HepG2 (cell line): ENCODE data around the gene CAMK2N2. TPM values are rescaled to one million over a fixed set of nuclear protein-coding genes. Genes with fewer than 3 reads are reported as not detected.
A peak's percentile ranks its signal among the peaks of the same experiment; 100 is the strongest.

ENCODE experiments used
- AKNA ChIP-seq: sonication (generic); formaldehyde crosslinking; IDR thresholded peaks from 2 replicates; pipeline ENCODE4 v1.4.0; 2020; ENCODE audit warnings: missing genetic modification reagents, borderline replicate concordance
- FLYWCH1 ChIP-seq: sonication (generic); formaldehyde crosslinking; IDR thresholded peaks from 2 replicates; pipeline ENCODE4 v1.8.1; 2023; ENCODE audit warnings: mild to moderate bottlenecking, missing genetic modification reagents
- FOXJ3 ChIP-seq: sonication (generic); formaldehyde crosslinking; IDR thresholded peaks from 2 replicates; pipeline ENCODE4 v1.4.0; 2020; ENCODE audit warnings: missing genetic modification reagents, mild to moderate bottlenecking, borderline replicate concordance
- HNRNPLL ChIP-seq: fragments of 200-400 bp; formaldehyde crosslinking; IDR thresholded peaks from 2 replicates; pipeline ENCODE4 v1.6.1; 2017; ENCODE audit warnings: mild to moderate bottlenecking, low read depth, low read length; ENCODE audit not compliant: poor library complexity, severe bottlenecking
- IRF2 ChIP-seq: IDR thresholded peaks from 2 replicates; pipeline ENCODE4 v1.6.1; 2018; ENCODE audit warnings: missing genetic modification reagents, missing compliant biosample characterization
- RERE ChIP-seq: IDR thresholded peaks from 2 replicates; pipeline ENCODE4 v1.6.1; 2016; ENCODE audit warnings: low read depth, missing genetic modification reagents, missing compliant biosample characterization
- RFXAP ChIP-seq: sonication (generic); formaldehyde crosslinking; IDR thresholded peaks from 2 replicates; pipeline ENCODE4 v1.4.0; 2020; ENCODE audit warnings: missing genetic modification reagents, borderline replicate concordance
- TCF7L2 ChIP-seq: IDR thresholded peaks from 2 replicates; pipeline ENCODE4 v1.6.1; 2011; ENCODE audit warnings: mild to moderate bottlenecking, low read depth, low read length, moderate library complexity
- ZBTB10 ChIP-seq: sonication (generic); formaldehyde crosslinking; IDR thresholded peaks from 2 replicates; pipeline ENCODE4 v1.4.0; 2020; ENCODE audit warnings: missing genetic modification reagents, borderline replicate concordance
- ZFY ChIP-seq: sonication (generic); formaldehyde crosslinking; IDR thresholded peaks from 2 replicates; pipeline ENCODE4 v1.4.0; 2020; ENCODE audit warnings: missing genetic modification reagents
- ZNF232 ChIP-seq: sonication (generic); formaldehyde crosslinking; IDR thresholded peaks from 2 replicates; pipeline ENCODE4 v1.4.0; 2020; ENCODE audit warnings: missing genetic modification reagents, borderline replicate concordance
- ZNF264 ChIP-seq: sonication (generic); formaldehyde crosslinking; IDR thresholded peaks from 2 replicates; pipeline ENCODE4 v1.4.0; 2020; ENCODE audit warnings: missing genetic modification reagents
- ZNF350 ChIP-seq: sonication (generic); formaldehyde crosslinking; IDR thresholded peaks from 2 replicates; pipeline ENCODE4 v1.4.0; 2020; ENCODE audit warnings: mild to moderate bottlenecking, low read depth, missing genetic modification reagents, borderline replicate concordance
- ZNF501 ChIP-seq: sonication (generic); formaldehyde crosslinking; IDR thresholded peaks from 2 replicates; pipeline ENCODE4 v1.5.1; 2020; ENCODE audit warnings: mild to moderate bottlenecking, moderate library complexity, missing genetic modification reagents
- polyA plus RNA-seq, 8 experiments: library from polyadenylated mRNA; depleted of rRNA in 3 of 8; stranded (reverse) in 7 of 8; unstranded in 1 of 8; fragments of >200 nt; fragmentation: Illumina TruSeq in 4 of 8; extraction: Trizol in 4 of 8; gene quantifications; 2 replicates each; pipeline versions ENCODE4 v1.2.1 to v1.2.3, GENCODE V29; 2011 to 2016; ENCODE audit warnings: low read depth in 4 of 8, missing spikeins in 1 of 8, mixed read lengths in 1 of 8; ENCODE audit not compliant: insufficient read depth in 1 of 8
- total RNA-seq, 5 experiments: library from RNA; depleted of rRNA; stranded (reverse); fragments of >200 nt; fragmentation: Illumina TruSeq; extraction: Trizol; gene quantifications; 2 replicates each; pipeline ENCODE4 v1.2.3, GENCODE V29; 2016; ENCODE audit warnings: low read depth in 1 of 5

CAMK2N2 gene
- total and polyA plus RNA-seq, 2 of the 13 experiments (the other 11 are each of a cell fraction or from before 2014, with no cell fraction given): 0.12 to 0.27 TPM

GRCh38 chr3:184241447-184242296, 19.7 kb downstream of the CAMK2N2 start (continued):
- TF ChIP-seq ZNF501 (CRISPR knock-in tag) (peak; percentile 52; the same call in 1 of the 2 replicates), IRF2 (CRISPR knock-in tag) (peak; percentile 92), ZFY (peak; percentile 89), FOXJ3 (CRISPR knock-in tag) (peak; percentile 81; the same call in 1 of the 2 replicates), ZNF350 (CRISPR knock-in tag) (peak; percentile 95), ZBTB10 (CRISPR knock-in tag) (no peak; the same call in 1 of the 2 replicates), RFXAP (CRISPR knock-in tag) (peak; percentile 92; the same call in 1 of the 2 replicates), TCF7L2 (no peak), RERE (CRISPR knock-in tag) (peak; percentile 63), FLYWCH1 (CRISPR knock-in tag) (no peak), AKNA (no peak), ZNF264 (CRISPR knock-in tag) (peak; percentile 95), ZNF232 (CRISPR knock-in tag) (peak; percentile 77; the same call in 1 of the 2 replicates), HNRNPLL (peak; percentile 69)
